HG03196 (cell line): ENCODE measurements around the gene VSTM2L.

ENCODE experiments used
- ATAC-seq: cut with Tn5 transposase; IDR thresholded peaks from one replicate; pipeline ENCODE4 v1.9.1; 2021; ENCODE audit not compliant: unreplicated experiment

VSTM2L gene

DNA sequence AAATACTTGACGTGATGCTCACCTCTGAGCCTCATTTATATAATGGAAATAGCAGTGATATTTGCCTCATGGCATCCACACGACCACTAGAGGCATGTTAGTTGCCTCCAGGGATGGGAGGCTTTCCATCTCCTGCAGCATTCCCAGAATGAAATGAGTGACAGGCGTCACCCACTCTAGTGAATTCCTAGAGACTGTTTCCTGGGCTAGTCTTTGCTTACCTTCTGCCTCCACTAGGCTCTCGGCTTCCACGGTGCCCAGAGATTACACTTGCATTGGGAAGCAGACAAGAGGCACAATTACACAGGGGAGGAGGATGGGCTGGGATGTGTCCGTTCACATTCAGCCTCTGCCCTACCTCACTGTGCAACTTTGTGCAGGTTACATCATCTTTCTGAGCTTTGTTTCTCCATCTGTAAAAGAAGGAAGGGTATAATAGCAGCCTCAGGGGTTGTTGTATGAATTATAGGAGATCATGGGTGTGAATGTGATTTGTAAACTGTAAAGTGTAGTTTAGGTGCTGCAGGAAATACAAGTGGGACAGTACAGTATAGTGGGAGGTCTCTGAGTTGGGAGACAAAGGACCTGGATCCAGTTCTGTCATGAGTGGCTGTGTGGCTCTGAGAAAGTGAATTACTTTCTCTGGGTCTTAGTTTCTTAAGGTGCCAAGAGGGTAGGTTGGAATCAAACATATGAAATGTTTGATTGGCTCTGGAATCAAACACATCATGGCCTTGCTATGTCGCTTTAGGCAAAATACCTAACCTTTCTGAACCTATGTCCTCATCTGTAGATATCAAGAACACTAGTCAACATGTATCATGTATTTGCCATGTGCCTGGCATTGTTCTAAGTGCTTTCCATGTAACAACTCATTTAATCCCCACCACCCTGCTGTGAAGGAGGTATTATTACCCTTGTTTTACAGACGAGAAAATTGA is 3.6 kb upstream of the VSTM2L start:
- ATAC-seq: no peak

DNA sequence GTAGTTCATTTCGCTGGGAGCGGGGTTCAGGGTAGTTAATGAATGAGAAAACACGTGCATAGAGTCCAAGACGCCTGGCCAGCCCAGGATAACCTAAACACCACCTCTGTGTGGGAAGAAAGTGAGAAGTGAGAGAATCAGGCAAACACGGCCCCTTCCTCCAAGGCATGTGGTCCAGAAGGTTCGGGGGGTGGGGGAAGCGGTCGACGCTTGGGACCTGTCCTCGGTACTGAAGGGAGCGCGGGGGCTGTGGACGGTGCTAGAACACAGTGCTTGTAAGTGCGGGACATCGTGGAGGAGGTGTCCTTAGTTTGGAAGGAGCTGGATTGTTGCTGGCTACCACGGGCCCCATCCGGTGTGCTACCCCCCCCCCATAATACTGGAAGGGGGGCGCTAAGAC is 1.7 kb upstream of the VSTM2L start:
- no peak for ATAC-seq

DNA sequence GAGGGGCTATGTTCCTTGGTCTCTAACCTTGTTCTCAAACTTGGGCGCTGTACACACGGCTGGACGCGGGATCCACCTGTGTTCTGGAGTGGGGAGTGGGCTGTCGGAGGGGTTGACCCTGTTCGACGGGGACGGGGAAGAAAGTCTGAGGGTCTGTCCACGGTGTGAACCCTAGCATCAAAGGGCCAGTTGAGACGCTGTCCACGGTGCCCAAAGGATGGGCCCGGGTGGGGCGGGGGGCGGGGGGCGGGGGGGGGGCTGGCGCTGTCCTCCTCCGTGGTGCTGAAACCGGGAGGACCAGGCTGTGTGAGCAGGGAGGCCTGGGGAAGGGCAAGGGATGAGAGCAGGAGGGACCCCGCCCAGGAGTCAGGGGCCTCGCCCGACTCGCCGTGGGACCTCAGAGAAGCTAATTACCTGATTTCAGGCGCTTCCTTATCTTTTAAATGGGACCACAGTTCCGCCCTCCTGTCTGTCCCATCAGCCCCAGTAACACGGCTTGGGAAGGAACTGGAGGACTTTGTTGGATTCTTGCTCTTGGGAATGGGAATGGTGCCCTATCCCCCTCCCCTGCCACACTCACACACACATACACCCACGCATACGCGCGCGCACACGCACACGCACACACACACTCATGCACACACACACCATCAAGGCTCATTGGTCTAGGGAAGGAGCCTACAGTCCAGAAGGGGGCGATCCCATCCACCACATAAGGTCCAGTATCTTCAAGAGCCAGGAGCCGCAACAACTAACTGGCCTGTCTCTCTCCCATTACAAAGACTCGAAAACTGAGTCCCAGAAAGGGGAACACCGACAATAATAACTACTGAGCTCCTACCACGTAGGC is 1.0 kb upstream of the VSTM2L start:
- ATAC-seq: no peak

DNA sequence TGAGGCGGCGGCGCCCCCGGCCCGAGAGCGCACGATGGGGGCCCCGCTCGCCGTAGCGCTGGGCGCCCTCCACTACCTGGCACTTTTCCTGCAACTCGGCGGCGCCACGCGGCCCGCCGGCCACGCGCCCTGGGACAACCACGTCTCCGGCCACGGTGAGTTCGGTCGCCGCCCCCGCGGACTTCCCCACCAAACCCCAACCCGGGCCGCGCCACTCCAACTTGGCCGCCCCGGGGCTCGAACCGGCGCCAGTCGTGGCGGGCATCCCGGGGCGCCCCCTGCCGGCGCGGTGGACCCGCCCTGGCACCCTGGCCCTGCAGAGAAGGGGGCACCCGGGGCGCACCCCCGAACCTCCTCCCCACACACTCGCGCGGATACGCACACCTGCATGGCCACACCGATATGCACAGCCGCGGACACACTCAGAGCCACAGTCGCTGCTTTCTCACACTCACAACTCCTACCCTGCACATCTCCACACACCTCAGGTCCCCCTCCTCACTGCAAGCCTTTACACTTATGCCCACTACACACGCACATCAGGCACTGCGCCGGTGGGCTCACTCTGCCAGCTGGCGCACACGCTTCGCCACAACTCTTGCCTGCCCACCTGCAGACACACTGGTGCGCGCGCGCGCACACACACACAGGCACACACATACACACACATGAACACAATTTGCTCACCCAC is 535 bp downstream of the VSTM2L start:
- ATAC-seq: no peak

DNA sequence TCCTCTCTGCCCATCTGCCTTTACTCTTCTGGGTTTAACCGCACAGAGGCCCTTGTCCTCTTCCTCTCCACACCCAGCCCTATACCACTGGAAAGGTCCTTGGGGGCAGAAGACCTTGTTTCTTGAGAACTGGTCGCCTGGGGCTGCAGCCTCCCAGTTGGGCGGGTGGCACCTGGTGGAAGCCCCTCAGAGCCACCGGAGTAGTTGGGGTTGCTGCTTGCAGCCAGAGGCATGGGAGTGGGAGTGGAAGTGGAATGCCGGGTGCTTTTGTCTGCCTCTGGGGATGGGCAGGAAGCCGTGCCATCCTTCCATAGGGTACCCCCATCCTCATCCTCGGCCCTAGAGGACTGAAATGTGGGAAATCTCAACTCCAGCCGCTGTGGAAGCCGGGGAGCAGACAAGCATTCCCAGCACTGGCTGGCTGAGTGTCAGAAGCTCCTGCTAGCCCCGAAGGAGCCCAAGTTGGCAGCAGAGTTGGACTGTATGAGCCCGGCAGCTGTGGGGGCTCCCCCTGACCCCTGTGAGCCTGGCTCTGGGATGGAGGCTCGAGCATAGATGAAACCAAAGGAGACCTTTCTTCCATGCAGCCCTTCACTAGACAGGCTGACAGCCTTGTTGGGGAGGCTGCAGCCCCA is 1.2 kb downstream of the VSTM2L start:
- ATAC-seq: no peak

DNA sequence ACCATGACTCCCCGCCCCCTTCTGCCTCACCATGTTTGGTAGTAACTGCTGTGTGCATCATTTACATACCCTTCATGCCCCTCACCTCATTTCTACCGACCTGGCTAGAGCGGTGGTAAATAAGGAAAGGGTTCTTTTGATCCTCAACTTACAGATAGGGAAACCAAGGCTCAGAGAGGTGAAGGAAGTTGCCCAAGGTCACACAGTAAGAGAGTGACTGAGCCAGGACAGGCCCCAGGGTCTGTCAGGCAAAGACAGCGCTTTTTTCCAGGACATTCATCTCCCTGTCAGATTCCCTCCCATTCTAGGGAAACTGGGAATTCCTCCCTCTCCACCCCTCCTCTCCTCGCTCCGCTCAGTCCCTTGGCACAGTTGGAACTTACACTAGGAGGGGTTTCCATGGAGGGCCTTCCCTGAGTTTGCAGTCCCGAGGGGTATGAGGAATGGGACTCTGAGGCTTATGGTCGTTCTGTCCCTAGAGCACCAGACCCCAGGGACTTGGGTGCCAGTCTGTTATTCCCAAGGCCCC is 2.0 kb downstream of the VSTM2L start:
- no peak for ATAC-seq

DNA sequence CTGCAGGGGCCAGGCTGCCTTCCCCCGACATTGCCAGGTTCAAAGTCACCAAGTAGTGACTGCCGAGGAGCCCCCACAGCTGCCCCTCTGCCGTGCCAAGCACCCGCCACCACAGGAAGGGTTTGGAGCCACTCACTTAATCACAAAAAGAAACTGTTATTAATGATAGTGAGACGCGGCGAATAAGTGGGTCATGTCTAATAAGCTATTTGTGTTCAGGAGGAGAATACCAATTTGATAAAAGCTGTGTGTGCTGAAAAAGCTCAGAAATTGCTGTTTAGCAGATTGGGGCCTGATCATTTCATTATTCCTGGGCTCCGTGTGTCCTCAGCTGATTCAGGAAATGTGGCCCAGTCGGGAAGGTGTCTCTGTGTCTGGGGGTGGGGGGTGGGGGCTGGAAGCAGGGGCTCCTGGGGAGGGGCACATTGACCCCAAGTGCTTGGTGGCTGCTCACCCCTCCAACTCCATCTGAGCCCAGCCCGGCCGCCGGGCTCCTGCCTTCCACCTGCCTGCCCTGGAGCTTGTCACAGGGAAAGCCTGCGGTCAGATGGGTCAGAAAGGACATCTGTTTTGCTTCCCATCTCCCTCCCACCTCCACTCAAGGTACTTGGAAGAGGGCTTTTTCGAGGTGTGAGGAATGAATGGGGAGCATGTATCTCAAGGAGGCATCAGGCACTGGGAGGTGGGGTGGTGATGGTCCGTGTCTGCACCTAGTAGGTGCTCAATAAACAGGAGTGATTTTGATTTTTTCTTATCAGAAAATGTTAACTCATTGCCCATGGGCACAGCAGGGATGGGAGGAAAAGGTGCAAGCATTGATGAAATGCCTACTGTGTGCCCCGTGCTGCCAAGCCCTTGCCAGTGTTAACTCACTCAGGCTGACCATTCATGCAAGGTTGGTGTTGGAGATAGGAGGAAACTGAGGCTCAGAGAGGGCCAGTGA is 3.0 kb downstream of the VSTM2L start:
- ATAC-seq: no peak

DNA sequence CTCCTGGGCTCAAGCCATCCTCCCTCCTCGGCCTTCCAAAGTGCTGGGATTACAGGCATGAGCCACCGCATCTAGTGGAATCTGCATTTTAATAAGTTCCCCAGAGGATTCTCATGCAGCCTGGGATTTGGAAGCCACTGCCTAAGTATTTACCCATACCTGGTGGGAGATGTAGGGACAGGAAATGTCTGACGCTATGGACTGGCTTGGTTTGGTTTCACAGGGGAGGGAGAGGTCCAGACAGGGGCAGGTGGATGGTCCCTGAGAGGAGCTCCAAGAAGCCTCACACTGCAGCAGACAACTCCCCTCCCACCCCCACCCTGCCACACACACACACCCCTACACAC is 4.4 kb downstream of the VSTM2L start:
- no peak for ATAC-seq

DNA sequence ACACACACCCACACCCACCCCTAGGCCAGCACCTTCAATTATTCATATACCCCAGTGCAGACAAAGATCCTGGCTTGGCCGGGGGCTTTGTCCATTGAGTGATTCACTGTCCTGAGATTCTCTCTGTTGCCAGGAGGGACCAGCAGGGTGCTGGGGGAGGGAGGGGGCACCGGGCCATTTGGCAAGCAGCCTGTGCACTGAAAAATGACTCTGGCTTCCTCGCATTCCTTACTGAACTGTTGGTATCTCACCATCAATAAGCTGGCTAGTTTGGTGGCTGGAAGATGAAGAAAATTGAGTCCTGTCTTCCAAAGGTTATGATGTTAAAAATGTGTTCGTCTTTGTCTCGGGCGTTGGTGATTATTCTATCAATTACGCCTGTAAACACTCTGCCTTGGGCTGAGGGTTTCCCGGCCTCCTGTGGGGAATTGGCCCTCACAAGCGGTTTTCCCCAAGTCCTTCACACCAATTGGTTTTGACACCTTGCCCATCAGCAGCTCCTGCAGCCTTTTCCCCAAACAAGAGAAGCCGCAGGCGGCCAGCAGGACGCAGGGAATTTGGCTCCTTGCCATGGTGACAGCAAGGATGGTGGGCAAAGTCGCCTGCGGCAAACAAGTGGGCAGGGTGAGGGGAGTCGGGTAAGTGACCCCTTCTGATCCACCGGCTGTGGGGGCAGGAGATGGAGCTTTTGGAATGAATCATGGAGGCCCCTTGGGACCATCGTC is 4.9 kb downstream of the VSTM2L start:
- no peak for ATAC-seq

DNA sequence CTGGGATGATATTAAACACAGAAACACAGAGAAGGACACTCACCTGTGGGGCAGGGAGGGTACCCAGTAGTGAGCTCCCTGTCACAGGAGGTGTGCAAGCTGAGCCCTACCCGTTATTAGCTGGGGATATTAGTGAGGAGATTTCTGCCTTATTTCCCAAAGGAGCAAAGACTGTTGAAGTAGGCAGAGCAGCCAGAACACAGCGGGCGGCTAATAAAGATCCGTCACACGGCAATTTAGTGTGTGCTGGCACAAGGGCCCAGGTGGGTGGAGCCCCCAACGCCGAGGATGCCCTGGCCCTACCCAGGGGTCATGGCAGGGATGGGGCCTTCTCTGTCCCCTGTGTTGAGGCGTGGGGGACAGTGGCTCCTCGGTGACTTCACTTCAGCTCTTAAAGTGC is 8.3 kb downstream of the VSTM2L start:
- ATAC-seq: no peak

DNA sequence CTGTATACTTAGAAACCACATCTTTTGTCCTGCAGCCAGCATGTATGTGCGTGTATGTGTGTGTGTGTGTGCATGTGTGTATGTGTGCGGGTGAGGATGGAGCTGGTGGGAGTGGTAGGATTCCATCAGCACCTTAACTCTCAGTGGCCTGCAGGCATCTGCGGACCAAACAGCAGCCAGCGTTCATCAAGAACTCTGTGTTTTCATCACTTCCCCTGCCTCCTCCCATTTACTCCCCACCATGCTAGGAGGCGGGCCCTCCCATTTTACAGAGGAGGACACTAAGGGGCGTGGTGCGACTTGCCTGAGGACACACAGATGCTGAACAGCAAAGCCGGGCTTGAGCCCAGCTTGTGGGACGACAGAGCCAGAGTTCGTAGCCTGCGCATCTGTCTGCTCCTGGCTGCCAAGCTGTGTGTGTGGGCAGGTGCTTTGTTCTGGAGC is 8.9 kb downstream of the VSTM2L start:
- ATAC-seq: no peak

DNA sequence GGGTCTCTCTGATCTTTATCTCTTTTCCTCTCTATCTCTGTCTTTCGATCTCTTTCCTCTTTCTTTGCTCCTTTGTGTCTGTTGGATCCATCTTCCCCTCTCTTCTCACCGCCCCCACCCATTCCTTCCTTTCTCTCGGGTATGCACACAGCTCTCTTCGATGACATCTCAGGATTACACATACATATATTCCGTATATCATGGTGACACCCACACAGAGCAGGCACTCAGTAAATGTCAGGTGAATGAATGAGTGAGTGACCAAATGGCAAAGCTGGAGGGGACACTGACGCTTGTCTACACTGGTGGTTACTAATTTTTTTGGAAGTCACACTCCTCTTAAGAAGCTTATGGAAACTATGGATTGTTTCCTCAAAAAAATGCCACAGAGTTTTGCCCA is 9.9 kb downstream of the VSTM2L start:
- no peak for ATAC-seq

DNA sequence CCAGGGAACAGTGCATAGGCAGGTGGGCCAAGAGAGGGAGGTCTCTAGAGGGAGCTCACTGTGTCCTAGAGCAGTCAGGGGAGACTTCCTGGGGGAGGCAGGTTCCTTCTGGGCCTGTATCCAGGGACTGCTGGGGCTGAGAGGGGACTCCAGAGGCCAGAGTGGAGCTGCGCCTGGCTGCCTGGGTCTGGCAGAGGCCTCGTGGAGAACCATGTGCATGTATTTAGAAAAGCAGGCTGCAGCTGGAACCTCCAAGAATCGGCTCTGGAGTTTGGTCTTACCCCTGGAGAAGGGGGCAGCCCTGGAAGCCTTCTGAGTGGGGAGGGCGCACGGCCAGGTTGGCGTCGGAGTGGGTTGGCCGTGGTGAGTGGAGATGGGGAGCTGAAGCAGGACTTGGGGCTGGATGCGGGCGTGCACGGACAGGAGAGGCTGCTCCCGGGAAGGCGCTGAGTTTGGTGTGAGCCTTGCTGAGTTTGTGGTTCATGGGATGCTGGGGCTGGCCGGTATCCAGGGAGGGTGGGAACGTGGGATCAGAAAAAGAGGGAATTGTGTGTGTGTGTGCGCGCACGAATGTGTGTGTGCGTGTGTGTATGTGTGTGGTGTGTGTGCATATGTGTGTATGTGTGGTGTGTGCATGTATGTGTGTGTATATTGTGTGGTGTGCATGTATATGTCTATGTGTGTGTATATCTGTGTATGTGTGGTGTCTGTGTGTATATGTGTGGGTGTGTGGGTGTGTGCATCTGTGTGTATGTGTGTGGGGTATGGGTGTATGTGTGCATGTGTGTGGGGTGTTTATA is 10.8 kb downstream of the VSTM2L start:
- ATAC-seq: no peak

DNA sequence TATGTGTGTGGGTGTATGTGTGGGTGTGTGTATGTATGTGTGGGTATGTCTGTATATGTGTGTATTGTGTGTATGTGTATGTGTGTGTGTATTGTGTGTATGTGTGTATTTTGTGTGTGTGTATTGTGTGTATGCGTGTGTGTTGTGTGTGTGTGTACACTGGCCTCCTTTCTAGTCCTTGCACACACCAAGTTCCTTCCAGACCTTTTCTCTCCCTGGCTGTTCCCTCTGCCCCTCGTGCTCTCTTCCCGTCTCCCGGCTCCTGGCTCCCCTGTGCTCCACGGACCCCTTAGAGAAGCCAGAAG is 11.4 kb downstream of the VSTM2L start:
- no peak for ATAC-seq

DNA sequence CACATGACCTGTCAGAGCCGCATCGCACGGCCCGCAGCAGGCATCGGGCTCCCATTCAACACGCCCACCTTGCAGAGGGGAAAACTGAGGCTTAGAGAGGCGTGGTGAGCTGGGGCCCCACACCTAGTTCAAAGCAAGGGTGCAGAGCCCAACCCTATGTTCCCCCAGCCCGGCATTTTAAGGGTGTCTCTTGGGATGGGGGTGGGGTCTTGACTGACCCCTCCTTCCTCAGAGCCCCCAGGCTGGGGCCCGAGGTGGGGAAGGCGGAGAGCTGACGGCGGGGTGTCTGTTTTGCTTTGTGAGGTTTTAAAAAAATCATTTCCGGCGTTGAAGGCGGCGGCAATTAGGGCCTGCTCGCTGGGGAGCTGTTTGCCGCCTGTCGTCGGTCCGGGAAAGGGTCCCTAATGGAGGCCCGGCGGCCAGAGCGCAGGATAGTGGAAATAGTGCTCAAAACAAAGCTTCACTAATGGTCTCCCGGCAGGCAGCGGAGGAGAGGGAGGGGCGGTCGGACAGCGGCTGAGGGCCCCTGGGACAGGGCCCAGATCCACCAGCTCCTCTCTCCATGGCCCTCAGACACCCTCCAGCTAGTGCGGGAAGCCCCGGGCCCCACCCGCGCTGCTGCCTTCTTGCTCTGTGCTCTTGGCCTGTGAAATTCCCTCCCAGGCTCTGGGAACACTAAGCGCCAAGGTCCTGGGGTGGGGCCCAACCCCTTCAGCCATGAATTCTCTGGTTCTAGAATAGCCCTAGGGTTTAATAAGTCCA is 11.9 kb downstream of the VSTM2L start:
- no peak for ATAC-seq

DNA sequence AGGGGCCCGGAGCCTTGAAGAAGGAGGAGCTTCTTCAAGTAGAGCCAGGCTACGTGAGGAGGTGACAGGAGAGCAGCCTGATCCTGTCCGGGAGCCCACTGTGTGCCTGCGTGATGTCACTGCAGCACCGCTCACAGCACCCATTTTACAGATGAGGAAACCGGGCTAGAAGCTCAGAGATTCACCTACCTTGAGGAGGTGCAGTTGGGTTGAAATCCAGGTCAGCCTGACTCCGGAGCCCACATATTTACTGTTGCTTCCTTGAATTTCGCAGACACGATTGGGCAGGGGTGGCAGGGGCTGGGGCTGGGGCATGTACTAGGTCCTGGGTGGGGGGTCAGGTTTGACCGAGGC is 12.5 kb downstream of the VSTM2L start:
- ATAC-seq: no peak

DNA sequence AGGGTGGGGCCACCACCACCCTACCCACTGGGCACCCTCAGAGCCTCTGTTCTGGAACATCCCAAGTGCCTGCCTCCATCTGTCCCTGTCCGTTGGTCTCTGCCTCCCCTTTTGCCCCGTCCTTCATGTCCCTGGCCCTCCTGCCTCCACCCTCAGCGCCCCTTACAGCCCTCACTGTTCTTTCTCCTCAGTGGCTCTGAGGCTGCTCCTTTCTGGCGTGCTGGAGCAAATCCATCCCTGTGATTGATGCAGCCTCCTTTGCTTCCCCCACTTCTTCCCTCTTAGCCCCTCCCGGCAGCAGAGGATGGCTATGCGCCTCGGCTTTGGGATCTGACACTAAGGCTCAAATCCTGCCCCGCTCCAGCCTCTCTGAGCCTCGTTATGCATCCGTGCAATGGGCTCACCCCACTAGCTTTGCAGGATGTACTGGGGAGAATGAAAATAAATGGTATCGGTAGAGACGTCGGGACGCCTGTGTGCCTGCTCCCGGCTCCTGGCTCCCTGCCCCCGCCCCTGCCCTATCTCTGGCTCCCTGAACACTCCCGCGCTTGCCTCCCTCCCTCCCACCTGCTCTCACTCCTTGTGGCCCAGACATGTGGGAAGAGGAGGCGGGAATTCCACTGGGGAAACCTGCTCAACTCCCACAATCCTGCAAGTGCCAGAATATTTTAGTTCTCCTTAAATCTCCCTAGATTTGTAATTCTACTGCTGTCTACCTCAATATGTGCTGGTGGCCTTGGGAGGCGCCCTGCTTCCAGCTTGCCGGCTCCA is 13.1 kb downstream of the VSTM2L start:
- ATAC-seq: no peak
